ENCODE data around the gene CXCL13.
"Not testable (repeated sequence)": the region's sequence is repeated elsewhere in the genome, so short reads cannot be mapped to it uniquely, and the experiment has no call there.

CXCL13 gene

GRCh38 chr4:77605210-77605902 lies at the start of gene CXCL13:
TSS of gene CXCL13 (plus strand) at chr4:77605820. CDS start at chr4:77605866, 46 bp downstream.
- DNase-seq (ENCODE audit: low spot score), result no peak

- DNase-seq (ENCODE audit: low spot score), result no peak
These were observed 45.5 kb upstream of the CXCL13 start for GRCh38 chr4:77560170-77560569.

GRCh38 chr4:77561720-77562119 lies 43.9 kb upstream of the CXCL13 start:
- not testable (repeated sequence) for DNase-seq (ENCODE audit: low spot score)

- no peak for DNase-seq (ENCODE audit: low spot score)
These were observed 41.4 kb upstream of the CXCL13 start for GRCh38 chr4:77564231-77564630.

GRCh38 chr4:77566148-77566547 lies 39.5 kb upstream of the CXCL13 start:
- no peak for DNase-seq (ENCODE audit: low spot score)

GRCh38 chr4:77567549-77567948 lies 38.1 kb upstream of the CXCL13 start:
- DNase-seq (ENCODE audit: low spot score), result no peak

GRCh38 chr4:77570508-77571214 lies 35.0 kb upstream of the CXCL13 start:
- DNase-seq (ENCODE audit: low spot score), result not testable (repeated sequence)

- no peak for DNase-seq (ENCODE audit: low spot score)
These were observed 29.3 kb upstream of the CXCL13 start for GRCh38 chr4:77576351-77576750.

GRCh38 chr4:77578145-77578544 lies 27.5 kb upstream of the CXCL13 start:
- no peak for DNase-seq (ENCODE audit: low spot score)

- DNase-seq (ENCODE audit: low spot score), result no peak
These were observed 26.1 kb upstream of the CXCL13 start for GRCh38 chr4:77579406-77580076.

- DNase-seq (ENCODE audit: low spot score), result no peak
These were observed 23.9 kb upstream of the CXCL13 start for GRCh38 chr4:77581724-77582123.

- no peak for DNase-seq (ENCODE audit: low spot score)
These were observed 23.5 kb upstream of the CXCL13 start for GRCh38 chr4:77582156-77582555.

- DNase-seq (ENCODE audit: low spot score), result no peak
These were observed 22.9 kb upstream of the CXCL13 start for GRCh38 chr4:77582711-77583110.

- peak; percentile 61 for DNase-seq (ENCODE audit: low spot score)
These were observed 18.7 kb upstream of the CXCL13 start for GRCh38 chr4:77586951-77587383.

GRCh38 chr4:77590482-77590881 lies 15.1 kb upstream of the CXCL13 start:
- no peak for DNase-seq (ENCODE audit: low spot score)

- no peak for DNase-seq (ENCODE audit: low spot score)
These were observed 14.1 kb upstream of the CXCL13 start for GRCh38 chr4:77591532-77591931.

GRCh38 chr4:77593101-77593500 lies 12.5 kb upstream of the CXCL13 start:
- no peak for DNase-seq (ENCODE audit: low spot score)

- no peak for DNase-seq (ENCODE audit: low spot score)
These were observed 11.6 kb upstream of the CXCL13 start for GRCh38 chr4:77593993-77594392.

- DNase-seq (ENCODE audit: low spot score), result no peak
These were observed 10.2 kb upstream of the CXCL13 start for GRCh38 chr4:77595364-77595973.

GRCh38 chr4:77599378-77599777 lies 6.2 kb upstream of the CXCL13 start:
- DNase-seq (ENCODE audit: low spot score), result no peak

- DNase-seq (ENCODE audit: low spot score), result peak; percentile 43
These were observed 4.8 kb upstream of the CXCL13 start for GRCh38 chr4:77600521-77601451.
